GM19035 (cell line): Measurements from ENCODE around the gene REXO4.
"Not testable (repeated sequence)": the region's sequence is repeated elsewhere in the genome, so short reads cannot be mapped to it uniquely, and the experiment has no call there.

Experiments
- ATAC-seq: cut with Tn5 transposase; IDR thresholded peaks from one replicate; pipeline ENCODE4 v1.9.1; 2021; ENCODE audit not compliant: unreplicated experiment

REXO4 gene

GRCh38 chr9:133421615-133422542 lies 4.1 kb upstream of the REXO4 start, which contains the start of gene ADAMTS13:
Gene ADAMTS13, plus strand, starts transcription at chr9:133422367. Its CDS starts 77 bp downstream, at chr9:133422444.
- ATAC-seq, result no peak

DNA sequence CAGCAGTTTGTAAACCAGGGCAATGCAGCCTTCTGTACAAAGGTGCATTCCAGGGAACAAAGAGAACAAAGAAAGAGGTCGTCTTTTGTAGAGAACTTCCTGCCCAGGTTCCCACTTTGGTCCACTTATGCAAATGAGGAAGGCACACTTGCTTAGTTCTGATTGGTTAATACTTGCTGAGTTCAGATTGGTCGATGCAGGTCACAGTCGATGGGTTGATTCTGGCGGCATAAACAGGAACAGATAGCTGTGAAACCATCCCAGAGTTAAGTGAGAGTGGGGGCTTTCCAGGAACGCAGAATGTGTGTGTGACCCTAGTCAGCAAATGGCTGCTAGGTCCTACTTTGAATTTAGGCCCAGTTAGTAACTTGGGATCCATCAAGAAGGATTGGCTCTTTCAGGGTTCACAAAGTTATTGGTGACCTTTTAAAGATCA lies 2.6 kb upstream of the REXO4 start:
- ATAC-seq, result no peak

DNA sequence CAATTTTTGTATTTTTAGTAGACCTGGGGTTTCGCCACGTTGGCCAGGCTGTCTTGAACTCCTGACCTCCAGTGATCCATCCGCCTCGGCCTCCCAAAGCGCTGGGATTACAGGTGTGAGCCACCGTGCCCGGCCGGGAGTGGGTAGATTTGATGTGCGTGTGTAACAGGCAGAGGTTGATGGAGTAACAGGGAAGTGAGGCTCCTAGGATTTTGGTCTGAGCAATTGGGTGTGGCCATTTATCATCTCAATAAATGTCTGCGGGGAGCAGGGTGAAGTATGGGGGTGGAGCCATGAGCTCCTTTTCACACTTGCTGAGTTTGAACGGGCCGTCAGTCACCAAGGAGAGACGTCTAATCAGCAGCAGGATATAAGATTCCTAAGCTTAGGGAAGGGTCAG lies 1.2 kb upstream of the REXO4 start:
- ATAC-seq, result no peak

GRCh38 chr9:133415170-133415569 lies 2.6 kb downstream of the REXO4 start:
- no peak for ATAC-seq

- no peak for ATAC-seq
Observed at GRCh38 chr9:133408042-133408441, 9.8 kb downstream of the REXO4 start.

GRCh38 chr9:133406480-133407307 lies 11.1 kb downstream of the REXO4 start:
- no peak for ATAC-seq

- no peak for ATAC-seq
Observed at GRCh38 chr9:133405508-133406438, 12.0 kb downstream of the REXO4 start.

DNA sequence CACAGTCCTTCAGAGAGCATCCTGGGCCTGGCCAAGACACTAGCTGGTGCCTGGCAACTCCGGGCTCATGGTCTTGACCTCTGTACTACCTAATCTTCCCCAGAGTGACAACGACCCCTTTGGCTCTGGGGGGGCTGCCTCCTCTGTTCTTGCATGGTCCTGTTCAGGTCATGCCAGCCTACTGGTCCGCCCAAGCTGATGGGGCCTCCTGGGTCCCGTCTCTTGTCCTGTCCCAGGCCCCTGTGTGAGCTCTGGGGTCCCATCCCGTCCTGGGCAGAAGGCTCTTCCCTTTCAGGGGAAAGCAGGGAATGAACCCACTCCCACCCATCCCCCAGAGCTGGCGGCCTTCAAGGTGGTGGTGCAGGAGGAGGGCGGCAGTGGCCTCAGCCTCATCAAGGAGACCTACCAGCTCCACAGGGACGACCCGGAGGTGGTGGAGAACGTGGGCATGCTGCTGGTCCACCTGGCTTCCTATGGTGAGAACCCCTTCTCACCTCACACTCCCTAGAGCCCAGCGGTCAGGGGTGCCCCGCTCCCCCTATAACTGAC lies 13.3 kb downstream of the REXO4 start:
- no peak for ATAC-seq

DNA sequence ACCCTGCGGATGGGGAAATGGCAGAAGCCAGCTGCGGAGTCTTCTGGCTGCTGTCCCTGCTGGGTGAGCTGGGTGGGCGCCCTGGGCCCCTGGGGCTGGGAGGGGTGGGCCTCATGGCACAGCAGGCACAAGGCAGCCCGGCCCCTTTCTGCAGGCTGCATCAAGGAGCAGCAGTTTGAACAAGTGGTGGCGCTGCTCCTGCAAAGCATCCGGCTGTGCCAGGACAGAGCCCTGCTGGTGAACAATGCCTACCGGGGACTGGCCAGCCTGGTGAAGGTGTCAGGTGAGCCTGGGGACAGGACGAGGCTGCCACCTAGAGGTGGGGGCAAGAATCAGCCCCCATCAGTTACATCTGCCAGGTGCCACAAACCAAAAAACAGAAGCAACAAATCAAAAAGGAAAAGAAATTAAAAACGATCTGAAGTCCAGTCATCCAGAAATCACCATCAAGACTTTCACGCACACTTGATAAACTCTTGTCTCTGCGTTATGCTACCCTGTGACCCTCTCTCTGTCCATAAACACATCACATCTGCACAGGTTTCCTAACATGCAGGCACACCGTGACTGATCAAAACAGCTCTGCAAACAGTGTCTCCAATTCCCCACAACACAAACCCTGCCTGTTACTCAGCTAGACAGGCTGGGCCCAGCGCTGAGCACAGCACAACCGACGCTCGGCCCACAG lies 13.9 kb downstream of the REXO4 start:
- no peak for ATAC-seq

GRCh38 chr9:133402689-133403088 lies 15.1 kb downstream of the REXO4 start:
- ATAC-seq, result no peak

GRCh38 chr9:133401588-133401987 lies 16.2 kb downstream of the REXO4 start:
- no peak for ATAC-seq

DNA sequence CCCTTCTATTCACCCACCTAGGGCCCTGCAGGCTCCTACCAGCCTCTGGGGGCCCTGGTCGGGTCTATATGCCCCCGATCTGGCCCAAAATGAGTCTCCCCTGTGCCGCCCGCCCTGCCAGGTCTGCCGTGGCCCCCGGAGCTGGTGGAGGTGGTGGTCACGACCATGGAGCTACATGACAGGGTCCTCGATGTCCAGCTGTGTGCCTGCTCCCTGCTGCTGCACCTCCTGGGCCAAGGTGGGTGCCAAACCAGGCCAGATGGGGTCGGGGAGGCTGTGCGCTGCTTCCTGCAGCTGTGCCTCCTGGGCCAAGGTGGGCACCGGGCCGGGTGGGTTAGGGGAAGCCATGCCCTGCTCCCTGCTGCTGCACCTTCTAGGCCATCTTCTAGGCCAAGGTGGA lies 17.5 kb downstream of the REXO4 start:
- no peak for ATAC-seq

DNA sequence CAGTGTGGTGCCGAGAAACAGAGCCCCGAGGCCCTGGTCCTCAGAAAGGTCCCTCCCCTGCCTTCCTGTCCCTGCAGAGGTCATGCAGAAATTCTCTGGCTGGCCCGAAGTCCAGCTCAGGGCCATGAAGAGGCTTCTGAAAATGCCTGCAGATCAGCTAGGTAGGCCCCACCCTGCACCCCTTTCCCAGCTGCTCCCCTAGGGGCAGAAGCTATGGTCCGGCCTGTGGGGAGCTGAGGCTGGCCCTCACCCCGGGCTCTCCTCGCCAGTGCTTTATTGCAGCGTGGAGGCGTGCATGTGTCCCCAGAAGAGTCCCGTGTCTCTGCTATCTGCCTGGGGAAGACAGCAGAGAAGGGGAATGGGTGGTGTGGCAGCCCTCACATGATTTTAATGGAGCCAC lies 19.9 kb downstream of the REXO4 start:
- ATAC-seq, result no peak

- ATAC-seq, result no peak
Observed at GRCh38 chr9:133397370-133397769, 20.4 kb downstream of the REXO4 start.

DNA sequence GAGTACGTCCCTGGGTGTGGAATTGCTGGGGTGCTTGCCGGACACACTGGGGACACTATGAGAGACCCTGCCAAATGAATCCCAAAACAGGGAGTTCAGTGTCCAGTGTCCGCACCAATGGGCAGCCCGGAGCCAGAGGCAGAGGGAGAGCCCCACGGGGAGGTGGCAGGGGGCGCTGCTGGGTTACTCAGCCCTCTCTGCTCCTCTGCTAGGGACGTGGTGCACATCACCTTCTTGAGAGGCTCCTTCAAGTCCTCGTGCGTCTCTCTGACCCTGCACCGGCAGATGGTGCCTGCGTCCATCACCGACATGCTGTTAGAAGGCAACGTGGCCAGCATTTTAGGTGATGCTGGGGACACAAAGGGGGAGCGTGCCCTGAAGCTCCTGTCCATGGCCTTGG lies 20.9 kb downstream of the REXO4 start:
- ATAC-seq, result no peak

GRCh38 chr9:133394687-133395271 lies 23.0 kb downstream of the REXO4 start:
- ATAC-seq, result no peak

DNA sequence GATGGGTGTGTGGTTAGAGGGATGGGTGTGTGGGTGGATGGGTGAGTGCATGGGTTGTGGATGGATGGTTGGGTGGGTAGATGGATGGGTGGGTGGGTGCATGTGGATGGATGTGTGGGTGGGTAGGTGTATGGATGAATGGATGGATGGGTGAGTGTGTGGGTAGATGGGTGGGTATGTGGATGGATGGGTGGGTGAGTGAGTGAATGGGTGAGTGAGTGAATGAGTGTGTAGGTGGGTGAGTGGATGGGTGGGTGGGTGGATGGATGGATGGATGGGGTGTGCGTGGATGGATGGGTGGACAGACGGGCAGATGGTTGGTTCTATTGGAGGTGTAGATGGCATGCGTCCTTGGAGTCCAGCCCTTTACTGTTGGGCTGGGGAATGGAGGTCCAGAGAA lies 24.4 kb downstream of the REXO4 start:
- ATAC-seq, result no peak

DNA sequence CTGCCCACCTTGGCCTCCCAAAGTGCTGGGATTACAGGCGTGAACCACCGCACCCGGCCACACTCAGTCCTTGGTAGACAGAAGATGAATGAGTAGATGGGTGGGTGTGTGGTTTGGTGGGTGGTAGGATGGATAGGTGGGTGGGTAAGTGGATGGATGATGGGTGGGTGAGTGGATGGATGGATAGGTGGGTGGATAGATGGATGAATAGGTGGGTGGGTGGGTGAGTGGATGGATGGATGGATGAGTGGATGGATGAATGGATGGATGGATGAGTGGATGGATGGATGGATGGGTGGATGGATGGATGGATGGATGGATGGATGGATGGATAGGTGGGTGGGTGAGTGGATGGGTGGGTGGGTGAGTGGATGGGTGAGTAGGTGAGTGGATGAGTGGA lies 25.5 kb downstream of the REXO4 start:
- not testable (repeated sequence) for ATAC-seq

DNA sequence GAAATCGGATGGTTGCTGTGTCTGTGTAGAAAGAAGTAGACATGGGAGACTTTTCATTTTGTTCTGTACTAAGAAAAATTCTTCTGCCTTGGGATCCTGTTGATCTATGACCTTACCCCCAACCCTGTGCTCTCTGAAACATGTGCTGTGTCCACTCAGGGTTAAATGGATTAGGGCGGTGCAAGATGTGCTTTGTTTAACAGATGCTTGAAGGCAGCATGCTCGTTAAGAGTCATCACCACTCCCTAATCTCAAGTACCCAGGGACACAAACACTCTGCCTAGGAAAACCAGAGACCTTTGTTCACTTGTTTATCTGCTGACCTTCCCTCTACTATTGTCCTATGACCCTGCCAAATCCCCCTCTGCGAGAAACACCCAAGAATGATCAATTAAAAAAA lies 26.4 kb downstream of the REXO4 start:
- not testable (repeated sequence) for ATAC-seq
